WTC11 (cell line): ENCODE measurements around the gene P3R3URF. TPM values are rescaled to one million over a fixed set of nuclear protein-coding genes. Genes with fewer than 3 reads are reported as not detected.

Source experiments
- ATAC-seq: fragments of 200-7000 bp; cut with Tn5 transposase; 2 replicates; pipeline ENCODE4 v1.10.0; 2021; ENCODE audit warnings: mild to moderate bottlenecking, moderate library complexity
- CTCF ChIA-PET: fragments of 300-600 bp; sonication (Branson Sonifier 250); formaldehyde crosslinking; loops from one replicate; lab custom pipeline; 2021; ENCODE audit warnings: antibody characterized with exemption; lab: Charles Lee
- POLR2A ChIA-PET: fragments of 350-600 bp; sonication (Branson Sonifier 250); formaldehyde crosslinking; loops from one replicate; lab custom pipeline; 2021; ENCODE audit warnings: antibody characterized with exemption; lab: Charles Lee
- DNase-seq: peaks from one replicate; pipeline ENCODE4 v3.0.0; 2021; ENCODE audit warnings: low spot score
- H3K27ac Mint-ChIP-seq: 2 replicates; pipeline ENCODE4 v1.8.0; 2021; ENCODE audit warnings: mixed read lengths
- H3K27me3 Mint-ChIP-seq: 2 replicates; pipeline ENCODE4 v1.8.0; 2021; ENCODE audit warnings: low read depth, mild to moderate bottlenecking, moderate library complexity, mixed read lengths
- H3K36me3 Mint-ChIP-seq: 2 replicates; pipeline ENCODE4 v1.8.0; 2021; ENCODE audit warnings: mixed read lengths
- H3K4me1 Mint-ChIP-seq: 2 replicates; pipeline ENCODE4 v1.8.0; 2022; ENCODE audit warnings: mixed read lengths
- H3K4me3 Mint-ChIP-seq: 2 replicates; pipeline ENCODE4 v1.8.0; 2021; ENCODE audit warnings: mild to moderate bottlenecking, moderate library complexity, mixed read lengths
- H3K9me3 Mint-ChIP-seq: 2 replicates; pipeline ENCODE4 v1.8.0; 2021; ENCODE audit warnings: mixed read lengths
- CDX4 ChIP-seq: fragments of 250-450 bp; sonication (Bioruptor Pico); IDR thresholded peaks from 2 replicates; pipeline ENCODE4 v1.9.0; 2021; ENCODE audit warnings: moderate library complexity, mild to moderate bottlenecking, inconsistent platforms, borderline replicate concordance
- CREB1 ChIP-seq: sonication (generic); formaldehyde crosslinking; IDR thresholded peaks from 2 replicates; pipeline ENCODE4 v1.8.0; 2023; ENCODE audit warnings: mild to moderate bottlenecking, missing genetic modification reagents
- E2F1 ChIP-seq: sonication (generic); formaldehyde crosslinking; IDR thresholded peaks from 2 replicates; pipeline ENCODE4 v1.8.0; 2022; ENCODE audit warnings: mild to moderate bottlenecking, missing genetic modification reagents
- ERG ChIP-seq: fragments of 250-450 bp; sonication (Bioruptor Pico); IDR thresholded peaks from 2 replicates; pipeline ENCODE4 v1.8.0; 2021; ENCODE audit warnings: mild to moderate bottlenecking
- FOXJ3 ChIP-seq: sonication (generic); formaldehyde crosslinking; IDR thresholded peaks from 2 replicates; pipeline ENCODE4 v1.9.0; 2021; ENCODE audit warnings: missing genetic modification reagents, mild to moderate bottlenecking, borderline replicate concordance
- GTF2I ChIP-seq: fragments of 250-450 bp; sonication (Bioruptor Pico); conservative IDR thresholded peaks from 2 replicates; pipeline ENCODE4 v1.4.0; 2021; ENCODE audit warnings: mild to moderate bottlenecking
- IRF1 ChIP-seq: sonication (generic); formaldehyde crosslinking; IDR thresholded peaks from 2 replicates; pipeline ENCODE4 v1.8.0; 2023; ENCODE audit warnings: missing genetic modification reagents
- MXD4 ChIP-seq: fragments of 250-450 bp; sonication (Bioruptor Pico); IDR thresholded peaks from 2 replicates; pipeline ENCODE4 v1.8.0; 2021; ENCODE audit warnings: mild to moderate bottlenecking, moderate library complexity, borderline replicate concordance
- NR3C1 ChIP-seq: sonication (generic); formaldehyde crosslinking; conservative IDR thresholded peaks from 2 replicates; pipeline ENCODE4 v1.8.1; 2023; ENCODE audit warnings: low read depth, mild to moderate bottlenecking, missing genetic modification reagents
- PRRX2 ChIP-seq: fragments of 250-450 bp; sonication (Bioruptor Pico); IDR thresholded peaks from 2 replicates; pipeline ENCODE4 v1.8.0; 2021; ENCODE audit warnings: mild to moderate bottlenecking
- USF2 ChIP-seq: sonication (generic); formaldehyde crosslinking; IDR thresholded peaks from 2 replicates; pipeline ENCODE4 v1.8.1; 2023; ENCODE audit warnings: mild to moderate bottlenecking, missing genetic modification reagents, moderate library complexity
- ZNF232 ChIP-seq: sonication (generic); formaldehyde crosslinking; IDR thresholded peaks from 2 replicates; pipeline ENCODE4 v1.8.0; 2022; ENCODE audit warnings: mild to moderate bottlenecking, missing genetic modification reagents
- ZNF317 ChIP-seq: sonication (generic); formaldehyde crosslinking; IDR thresholded peaks from 2 replicates; pipeline ENCODE4 v1.8.1; 2023; ENCODE audit warnings: low read depth, mild to moderate bottlenecking, moderate library complexity, missing genetic modification reagents, borderline replicate concordance
- ZNF416 ChIP-seq: fragments of 250-450 bp; sonication (Bioruptor Pico); IDR thresholded peaks from 2 replicates; pipeline ENCODE4 v1.9.0; 2021; ENCODE audit warnings: mild to moderate bottlenecking, inconsistent platforms
- ZNF512 ChIP-seq: sonication (generic); formaldehyde crosslinking; IDR thresholded peaks from 2 replicates; pipeline ENCODE4 v1.8.1; 2022; ENCODE audit warnings: missing genetic modification reagents, borderline replicate concordance
- ZNF532 ChIP-seq: fragments of 250-450 bp; sonication (Bioruptor Pico); IDR thresholded peaks from 2 replicates; pipeline ENCODE4 v1.9.0; 2021; ENCODE audit warnings: mild to moderate bottlenecking, borderline replicate concordance
- ZSCAN18 ChIP-seq: fragments of 250-450 bp; sonication (Bioruptor Pico); IDR thresholded peaks from 2 replicates; pipeline ENCODE4 v2.1.2; 2022; ENCODE audit warnings: mild to moderate bottlenecking, moderate library complexity
- total RNA-seq: library from RNA; stranded (reverse); gene quantifications from 3 replicates; pipeline ENCODE4 v1.2.3, GENCODE V29; 2021

The P3R3URF gene
- total RNA-seq, 1 experiment from 2014 or later = not detected

- Mint-ChIP-seq H3K9me3 (no peaks in the 10 kb centered on the region), H3K36me3 (no peaks in the 10 kb centered on the region), H3K27ac (no peak overlapping the region), H3K4me1 (peaks cover 13% of the 10 kb centered on the region), H3K27me3 (peaks cover 25% of the 10 kb centered on the region), H3K4me3 (no peak overlapping the region)
- DNase-seq = no peak
- ChIA-PET POLR2A (interaction anchor here (1.1 kb wide), 1 partner anchor 21 kb away, joined by 3 read pairs; no protein-coding TSS in a partner anchor), CTCF (interaction anchor here (0.6 kb wide), 1 partner anchor 335 kb away, joined by 3 read pairs; no protein-coding TSS in a partner anchor)
- no peak for TF ChIP-seq GTF2I (CRISPR knock-in tag)
- no peak for TF ChIP-seq IRF1
- no peak for TF ChIP-seq ZNF416
- no peak for TF ChIP-seq ZNF512 (CRISPR knock-in tag)
- no peak for TF ChIP-seq E2F1
- no peak for TF ChIP-seq PRRX2 (CRISPR knock-in tag)
- no peak for TF ChIP-seq MXD4 (CRISPR knock-in tag)
- no peak for TF ChIP-seq NR3C1 (CRISPR knock-in tag)
- no peak for TF ChIP-seq ZSCAN18 (CRISPR knock-in tag)
- no peak for TF ChIP-seq USF2
- TF ChIP-seq ZNF317 (CRISPR knock-in tag) = no peak
- TF ChIP-seq CREB1 (CRISPR knock-in tag) = no peak
- TF ChIP-seq ERG = no peak
- no peak for TF ChIP-seq CDX4 (CRISPR knock-in tag)
- TF ChIP-seq FOXJ3 (CRISPR knock-in tag) = no peak
- no peak for TF ChIP-seq ZNF532 (CRISPR knock-in tag)
- no peak for TF ChIP-seq ZNF232 (CRISPR knock-in tag)
- no peak for ATAC-seq
Observed at GRCh38 chr1:46136711-46137110, 39.6 kb downstream of the P3R3URF start.
